Measurements from ENCODE around the gene CSF3. TPM values are rescaled to one million over a fixed set of nuclear protein-coding genes. Genes with fewer than 3 reads are reported as not detected.
"Not testable (repeated sequence)": the region's sequence is repeated elsewhere in the genome, so short reads cannot be mapped to it uniquely, and the experiment has no call there.

Gene CSF3
- polyA plus RNA-seq, 3 donors from 2014 or later = not detected

- peak within 1 kb of the TSS; percentile 91 to 97 (median 94) for H3K27ac Mint-ChIP-seq
- peaks cover 3 to 12% (median 8%) of the 10 kb centered on the region in 3 donors for H3K27me3 Mint-ChIP-seq (ENCODE audit: low read depth in 3 of 3)
- peak; percentile 99 for DNase-seq
- no peaks in the 10 kb centered on the region for H3K9me3 Mint-ChIP-seq
- H3K4me3 Mint-ChIP-seq = peak within 1 kb of the TSS; percentile 92 to 98 (median 93)
- H3K36me3 Mint-ChIP-seq = peaks cover 3 to 9% (median 4%) of the 10 kb centered on the region in 3 donors
- peaks cover 44 to 49% of the 10 kb centered on the region in 2 donors for H3K4me1 Mint-ChIP-seq
Measured at GRCh38 chr17:39980351-39981206, 34.7 kb upstream of the CSF3 start, which contains the start of gene PSMD3. PSMD3 (plus strand) TSS chr17:39980807; CDS start chr17:39980971, 164 bp downstream.

- Mint-ChIP-seq H3K4me1 (peaks cover 44 to 53% of the 10 kb centered on the region in 2 donors), H3K36me3 (peaks cover 6 to 16% (median 8%) of the 10 kb centered on the region in 3 donors), H3K27ac (peak overlapping the region; percentile 91 to 97 (median 94)), H3K9me3 (no peaks in the 10 kb centered on the region), H3K27me3 (ENCODE audit: low read depth in 3 of 3) (peaks cover 3 to 13% (median 8%) of the 10 kb centered on the region in 3 donors), H3K4me3 (peak overlapping the region; percentile 92 to 98 (median 93))
- no peak for DNase-seq
Measured at GRCh38 chr17:39981207-39981741, 34.0 kb upstream of the CSF3 start.

- H3K27ac Mint-ChIP-seq = peak overlapping the region; percentile 91 to 97 (median 94)
- H3K9me3 Mint-ChIP-seq = no peaks in the 10 kb centered on the region
- no peak for DNase-seq
- peak overlapping the region; percentile 92 to 98 (median 93) for H3K4me3 Mint-ChIP-seq
- peaks cover 3 to 11% (median 7%) of the 10 kb centered on the region in 3 donors for H3K27me3 Mint-ChIP-seq (ENCODE audit: low read depth in 3 of 3)
- peaks cover 12 to 22% (median 12%) of the 10 kb centered on the region in 3 donors for H3K36me3 Mint-ChIP-seq
- H3K4me1 Mint-ChIP-seq = peaks cover 45 to 53% of the 10 kb centered on the region in 2 donors
Measured at GRCh38 chr17:39981766-39982375, 33.4 kb upstream of the CSF3 start.

- Mint-ChIP-seq H3K4me1 (peaks cover 9 to 14% of the 10 kb centered on the region in 2 donors), H3K4me3 (no peak overlapping the region), H3K27ac (peak overlapping the region in 1 of 6 donors; percentile 17), H3K9me3 (no peaks in the 10 kb centered on the region), H3K27me3 (ENCODE audit: low read depth in 3 of 3) (peaks cover 0 to 7% (median 0%) of the 10 kb centered on the region in 3 donors), H3K36me3 (peaks cover 29 to 74% (median 54%) of the 10 kb centered on the region in 3 donors)
- no peak for DNase-seq
Measured at GRCh38 chr17:39988206-39988810, 26.9 kb upstream of the CSF3 start.

DNA sequence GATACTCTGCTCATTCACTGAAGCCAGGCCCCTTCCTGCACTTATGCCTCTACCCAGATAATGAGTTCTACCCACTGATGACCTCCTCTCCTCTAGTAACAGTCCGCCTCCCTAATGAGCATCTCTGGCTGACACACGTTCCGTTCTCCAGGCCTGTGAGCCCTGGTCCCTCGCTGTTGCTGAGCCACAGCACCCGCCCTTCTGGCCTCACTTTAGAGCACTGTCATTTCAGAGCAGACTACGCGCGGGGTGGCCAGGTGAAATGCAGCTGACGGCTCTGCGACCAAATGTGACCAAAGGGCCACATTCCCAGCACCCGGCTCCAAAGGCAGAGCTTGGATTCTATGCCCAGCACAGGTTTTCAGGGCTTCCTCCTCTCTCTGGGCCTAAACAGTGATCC lies 20.8 kb upstream of the CSF3 start:
- no peak for DNase-seq
- H3K27ac Mint-ChIP-seq = no peak overlapping the region
- peaks cover 35 to 74% (median 38%) of the 10 kb centered on the region in 3 donors for H3K36me3 Mint-ChIP-seq
- H3K4me1 Mint-ChIP-seq = no peaks in the 10 kb centered on the region
- H3K9me3 Mint-ChIP-seq = peaks cover 0 to 2% (median 0%) of the 10 kb centered on the region in 6 donors
- peaks cover 3 to 4% (median 3%) of the 10 kb centered on the region in 3 donors for H3K27me3 Mint-ChIP-seq (ENCODE audit: low read depth in 3 of 3)
- H3K4me3 Mint-ChIP-seq = no peak overlapping the region

DNA sequence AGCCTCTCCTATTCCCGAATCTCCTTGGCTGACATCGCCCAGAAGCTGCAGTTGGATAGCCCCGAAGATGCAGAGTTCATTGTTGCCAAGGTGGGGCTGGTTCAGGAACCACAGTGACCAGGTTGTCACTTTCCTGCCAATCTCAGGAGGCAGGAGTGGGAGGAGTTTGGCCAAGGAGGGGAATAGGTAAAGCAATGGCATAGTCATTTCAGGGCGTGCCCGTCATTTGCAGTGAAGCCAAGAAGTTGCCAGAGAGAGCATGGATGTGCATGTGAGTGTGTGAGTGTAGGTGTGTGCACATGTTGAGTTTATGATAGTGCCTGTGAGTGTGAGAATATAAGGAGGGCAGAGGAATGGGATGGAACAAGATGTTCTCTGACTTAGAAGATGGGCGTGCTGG lies 19.8 kb upstream of the CSF3 start:
- H3K9me3 Mint-ChIP-seq = peaks cover 0 to 2% (median 0%) of the 10 kb centered on the region in 6 donors
- H3K4me1 Mint-ChIP-seq = no peaks in the 10 kb centered on the region
- H3K36me3 Mint-ChIP-seq = peaks cover 31 to 64% (median 35%) of the 10 kb centered on the region in 3 donors
- H3K4me3 Mint-ChIP-seq = no peak overlapping the region
- H3K27ac Mint-ChIP-seq = peak overlapping the region in 1 of 6 donors; percentile 67
- no peak for DNase-seq
- peaks cover 3 to 4% (median 3%) of the 10 kb centered on the region in 3 donors for H3K27me3 Mint-ChIP-seq (ENCODE audit: low read depth in 3 of 3)

DNA sequence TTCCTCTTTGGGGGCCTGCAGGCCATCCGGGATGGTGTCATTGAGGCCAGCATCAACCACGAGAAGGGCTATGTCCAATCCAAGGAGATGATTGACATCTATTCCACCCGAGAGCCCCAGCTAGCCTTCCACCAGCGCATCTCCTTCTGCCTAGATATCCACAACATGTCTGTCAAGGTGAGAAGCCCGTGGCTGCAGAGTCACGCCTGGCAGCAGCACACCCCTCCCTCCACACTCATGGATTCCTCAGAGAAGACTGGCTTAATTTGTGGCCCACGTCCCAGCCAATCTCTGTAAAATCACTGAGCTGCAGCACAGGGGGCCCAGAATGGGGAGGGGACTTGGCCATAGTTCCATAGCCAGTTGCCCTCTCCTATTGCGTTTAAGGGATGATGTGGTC lies 19.1 kb upstream of the CSF3 start:
- Mint-ChIP-seq H3K27me3 (ENCODE audit: low read depth in 3 of 3) (peaks cover 3 to 4% (median 3%) of the 10 kb centered on the region in 3 donors), H3K27ac (no peak overlapping the region), H3K36me3 (peaks cover 31 to 59% (median 35%) of the 10 kb centered on the region in 3 donors), H3K9me3 (peaks cover 0 to 2% (median 0%) of the 10 kb centered on the region in 6 donors), H3K4me3 (no peak overlapping the region), H3K4me1 (no peaks in the 10 kb centered on the region)
- no peak for DNase-seq

- Mint-ChIP-seq H3K27me3 (ENCODE audit: low read depth in 3 of 3) (peaks cover 0 to 3% (median 3%) of the 10 kb centered on the region in 3 donors), H3K27ac (peak overlapping the region in 1 of 6 donors; percentile 48), H3K4me3 (no peak overlapping the region), H3K9me3 (peaks cover 0 to 2% (median 0%) of the 10 kb centered on the region in 6 donors), H3K4me1 (no peaks in the 10 kb centered on the region), H3K36me3 (peaks cover 31 to 53% (median 35%) of the 10 kb centered on the region in 3 donors)
- DNase-seq = no peak
Measured at GRCh38 chr17:39996800-39997199, 18.4 kb upstream of the CSF3 start.

DNA sequence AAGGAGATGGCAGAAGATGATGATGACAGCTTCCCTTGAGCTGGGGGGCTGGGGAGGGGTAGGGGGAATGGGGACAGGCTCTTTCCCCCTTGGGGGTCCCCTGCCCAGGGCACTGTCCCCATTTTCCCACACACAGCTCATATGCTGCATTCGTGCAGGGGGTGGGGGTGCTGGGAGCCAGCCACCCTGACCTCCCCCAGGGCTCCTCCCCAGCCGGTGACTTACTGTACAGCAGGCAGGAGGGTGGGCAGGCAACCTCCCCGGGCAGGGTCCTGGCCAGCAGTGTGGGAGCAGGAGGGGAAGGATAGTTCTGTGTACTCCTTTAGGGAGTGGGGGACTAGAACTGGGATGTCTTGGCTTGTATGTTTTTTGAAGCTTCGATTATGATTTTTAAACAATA lies 17.7 kb upstream of the CSF3 start:
- Mint-ChIP-seq H3K4me1 (no peaks in the 10 kb centered on the region), H3K36me3 (peaks cover 25 to 47% (median 31%) of the 10 kb centered on the region in 3 donors), H3K27me3 (ENCODE audit: low read depth in 3 of 3) (peaks cover 0 to 3% (median 3%) of the 10 kb centered on the region in 3 donors), H3K4me3 (no peak overlapping the region), H3K27ac (no peak overlapping the region), H3K9me3 (peaks cover 0 to 2% (median 0%) of the 10 kb centered on the region in 6 donors)
- DNase-seq = no peak

DNA sequence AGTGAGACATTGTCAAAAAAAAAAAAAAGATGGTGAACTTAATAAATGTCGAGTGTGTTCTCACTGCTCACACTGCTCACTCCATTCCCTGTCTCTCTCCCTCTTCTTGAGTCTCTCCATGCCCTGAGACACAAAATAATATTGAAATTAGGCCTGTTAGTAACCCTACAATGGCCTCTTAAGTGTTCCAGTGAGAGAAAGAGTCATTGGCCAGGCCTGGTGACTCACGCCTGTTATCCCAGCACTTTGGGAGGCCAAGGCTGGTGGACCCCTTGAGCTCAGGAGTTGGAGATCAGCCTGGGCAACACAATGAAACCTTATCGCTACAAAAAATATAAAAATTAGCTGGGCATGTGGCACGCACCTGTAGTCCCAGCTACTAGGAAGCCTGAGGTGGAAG lies 16.2 kb upstream of the CSF3 start:
- Mint-ChIP-seq H3K27me3 (ENCODE audit: low read depth in 3 of 3) (peaks cover 0 to 3% (median 3%) of the 10 kb centered on the region in 3 donors), H3K4me1 (no peaks in the 10 kb centered on the region), H3K4me3 (no peak overlapping the region), H3K9me3 (peaks cover 0 to 2% (median 0%) of the 10 kb centered on the region in 6 donors), H3K27ac (peak overlapping the region in 1 of 6 donors; percentile 11), H3K36me3 (peaks cover 14 to 33% (median 20%) of the 10 kb centered on the region in 3 donors)
- no peak for DNase-seq

- no peaks in the 10 kb centered on the region for H3K4me1 Mint-ChIP-seq
- H3K27me3 Mint-ChIP-seq (ENCODE audit: low read depth in 3 of 3) = peaks cover 0 to 3% (median 3%) of the 10 kb centered on the region in 3 donors
- peaks cover 5 to 22% (median 10%) of the 10 kb centered on the region in 3 donors for H3K36me3 Mint-ChIP-seq
- DNase-seq = no peak
- no peak overlapping the region for H3K4me3 Mint-ChIP-seq
- no peak overlapping the region for H3K27ac Mint-ChIP-seq
- peaks cover 0 to 2% (median 0%) of the 10 kb centered on the region in 6 donors for H3K9me3 Mint-ChIP-seq
Measured at GRCh38 chr17:40000161-40000560, 15.1 kb upstream of the CSF3 start.

DNA sequence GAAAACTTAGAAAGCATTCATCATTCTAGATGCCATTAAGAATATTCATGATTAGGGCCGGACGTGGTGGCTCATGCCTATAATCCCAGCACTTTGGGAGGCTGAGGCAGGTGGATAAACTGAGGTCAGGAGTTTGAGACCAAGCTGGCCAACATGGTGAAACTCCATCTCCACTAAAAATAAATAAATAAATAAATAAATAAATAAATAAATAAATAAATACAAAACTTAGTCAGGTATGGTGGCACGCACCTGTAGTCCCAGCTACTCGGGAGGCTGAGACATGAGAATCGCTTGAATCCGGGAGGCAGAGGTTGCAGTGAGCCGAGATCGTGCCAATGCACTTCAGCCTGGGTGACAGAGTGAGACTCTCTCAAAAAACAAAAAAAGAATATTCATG lies 13.9 kb upstream of the CSF3 start:
- H3K9me3 Mint-ChIP-seq; H3K4me3 Mint-ChIP-seq; DNase-seq; H3K27me3 Mint-ChIP-seq (ENCODE audit: low read depth in 3 of 3); H3K4me1 Mint-ChIP-seq; H3K27ac Mint-ChIP-seq: not testable (repeated sequence)
- peaks cover 0 to 13% (median 5%) of the 10 kb centered on the region in 3 donors for H3K36me3 Mint-ChIP-seq

GRCh38 chr17:40004072-40004471 lies 11.2 kb upstream of the CSF3 start:
- Mint-ChIP-seq H3K4me3 (no peak overlapping the region), H3K27ac (no peak overlapping the region), H3K4me1 (no peaks in the 10 kb centered on the region), H3K9me3 (no peaks in the 10 kb centered on the region), H3K27me3 (ENCODE audit: low read depth in 3 of 3) (peaks cover 2 to 4% (median 2%) of the 10 kb centered on the region in 3 donors), H3K36me3 (no peaks in the 10 kb centered on the region)
- no peak for DNase-seq
